SK-N-SH treated with all-trans-retinoic acid at 6 μM for 48 hours (cell line): ENCODE results near the gene CACNA2D4.

Experiments
- TOX ChIP-seq: fragments of 250-450 bp; sonication (Bioruptor Pico); IDR thresholded peaks from 2 replicates; pipeline ENCODE4 v1.8.0; 2021; ENCODE audit warnings: mild to moderate bottlenecking, moderate library complexity, borderline replicate concordance
- ZC3H10 ChIP-seq: fragments of 250-450 bp; sonication (Bioruptor Pico); IDR thresholded peaks from 2 replicates; pipeline ENCODE4 v1.5.1; 2021; ENCODE audit warnings: mild to moderate bottlenecking, moderate library complexity
- ZNF8 ChIP-seq: fragments of 450-650 bp; formaldehyde crosslinking; IDR thresholded peaks from 2 replicates; pipeline ENCODE4 v1.5.0; 2020; ENCODE audit warnings: mild to moderate bottlenecking, moderate library complexity

DNA sequence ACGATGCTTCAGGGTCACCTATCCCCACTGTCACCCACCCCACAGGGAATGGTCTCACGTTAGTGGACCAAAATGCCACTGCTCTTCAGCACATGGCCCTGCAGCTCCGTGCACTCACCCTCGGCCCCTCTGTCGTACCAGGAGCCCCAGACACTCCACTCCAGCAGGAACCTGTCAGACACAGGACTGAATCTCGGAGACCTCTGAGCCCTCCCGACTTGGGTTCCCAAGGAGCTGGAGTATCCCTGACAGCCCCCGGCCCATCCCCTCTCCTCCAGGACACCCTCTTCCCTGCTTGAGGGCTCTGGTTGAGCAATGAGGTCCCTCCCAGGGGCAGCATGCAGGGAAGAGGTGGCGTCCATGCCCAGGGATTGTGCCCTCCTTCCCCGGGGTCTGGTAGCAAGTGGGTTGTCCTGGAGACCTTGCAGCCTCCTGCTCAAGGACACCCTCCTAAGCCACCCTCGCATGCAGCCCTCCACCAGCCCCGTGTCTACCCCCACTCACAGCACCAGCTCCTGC, 118.5 kb downstream of the CACNA2D4 start:
- no peak for TF ChIP-seq ZNF8 (CRISPR knock-in tag)
- TF ChIP-seq TOX: no peak
- TF ChIP-seq ZC3H10 (CRISPR knock-in tag): no peak
